ENCODE results near the gene UST.
"Not testable (repeated sequence)": the region's sequence is repeated elsewhere in the genome, so short reads cannot be mapped to it uniquely, and the experiment has no call there.

UST gene

GRCh38 chr6:148973538-148974208 is 226.8 kb downstream of the UST start:
- TF ChIP-seq CTCF (IDR thresholded peaks at IDR 0.05; ENCODE audit: extremely low read depth, missing control alignments): no peak
- DNase-seq (ENCODE audit: low spot score): no peak

GRCh38 chr6:148974351-148974750 is 227.5 kb downstream of the UST start:
- DNase-seq (ENCODE audit: low spot score): no peak

GRCh38 chr6:148978298-148978697 is 231.5 kb downstream of the UST start:
- DNase-seq (ENCODE audit: low spot score): not testable (repeated sequence)

More at GRCh38 chr6:148974351-148974750, 227.5 kb downstream of the UST start:
- no peak for TF ChIP-seq CTCF (IDR thresholded peaks at IDR 0.05; ENCODE audit: extremely low read depth, missing control alignments)

GRCh38 chr6:148979014-148979901 is 232.4 kb downstream of the UST start:
- no peak for TF ChIP-seq CTCF (IDR thresholded peaks at IDR 0.05; ENCODE audit: extremely low read depth, missing control alignments)

GRCh38 chr6:148980234-148980633 is 233.4 kb downstream of the UST start:
- no peak for TF ChIP-seq CTCF (IDR thresholded peaks at IDR 0.05; ENCODE audit: extremely low read depth, missing control alignments)
- DNase-seq (ENCODE audit: low spot score): no peak

More at GRCh38 chr6:148979014-148979901, 232.4 kb downstream of the UST start:
- no peak for DNase-seq (ENCODE audit: low spot score)

- no peak for DNase-seq (ENCODE audit: low spot score)
- TF ChIP-seq CTCF (IDR thresholded peaks at IDR 0.05; ENCODE audit: extremely low read depth, missing control alignments): no peak
Measured at GRCh38 chr6:148981515-148981914, 234.7 kb downstream of the UST start.

GRCh38 chr6:148983101-148983761 is 236.4 kb downstream of the UST start:
- no peak for TF ChIP-seq CTCF (IDR thresholded peaks at IDR 0.05; ENCODE audit: extremely low read depth, missing control alignments)
- DNase-seq (ENCODE audit: low spot score): no peak

Measured in GM20000 (cell line).